Measurements from ENCODE around the gene MCM3AP. TPM values are rescaled to one million over a fixed set of nuclear protein-coding genes. Genes with fewer than 3 reads are reported as not detected.

The MCM3AP gene
- total and polyA plus RNA-seq, 9 of the 15 experiments (the other 6 are each of a cell fraction or from before 2014, with no cell fraction given), result 6.5 to 179 (median 69.6) TPM

GRCh38 chr21:46285761-46286647 is 593 bp upstream of the MCM3AP start, which contains the start of gene YBEY (continued):
- TF ChIP-seq, protein P1, sequence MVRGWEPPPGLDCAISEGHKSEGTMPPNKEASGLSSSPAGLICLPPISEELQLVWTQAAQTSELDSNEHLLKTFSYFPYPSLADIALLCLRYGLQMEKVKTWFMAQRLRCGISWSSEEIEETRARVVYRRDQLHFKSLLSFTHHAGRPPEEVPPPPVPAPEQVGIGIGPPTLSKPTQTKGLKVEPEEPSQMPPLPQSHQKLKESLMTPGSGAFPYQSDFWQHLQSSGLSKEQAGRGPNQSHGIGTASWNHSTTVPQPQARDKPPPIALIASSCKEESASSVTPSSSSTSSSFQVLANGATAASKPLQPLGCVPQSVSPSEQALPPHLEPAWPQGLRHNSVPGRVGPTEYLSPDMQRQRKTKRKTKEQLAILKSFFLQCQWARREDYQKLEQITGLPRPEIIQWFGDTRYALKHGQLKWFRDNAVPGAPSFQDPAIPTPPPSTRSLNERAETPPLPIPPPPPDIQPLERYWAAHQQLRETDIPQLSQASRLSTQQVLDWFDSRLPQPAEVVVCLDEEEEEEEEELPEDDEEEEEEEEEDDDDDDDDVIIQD (CRISPR knock-in tag; IDR thresholded peaks at IDR 0.05), result no peak
- TF ChIP-seq ATF7 (IDR thresholded peaks at IDR 0.05) (peak; percentile 73), FUS (optimal IDR thresholded peaks at IDR 0.05; ENCODE audit: low read depth, low read length) (peak; percentile 93), KDM1A (IDR thresholded peaks at IDR 0.05) (no peak), HDAC3 (IDR thresholded peaks at IDR 0.05; ENCODE audit: borderline replicate concordance, partially characterized antibody) (no peak), ZC3H11A (IDR thresholded peaks at IDR 0.05; ENCODE audit: low read depth, low read length) (peak; percentile 52; the same call in 1 of the 2 replicates), ZBTB11 (CRISPR knock-in tag; IDR thresholded peaks at IDR 0.05) (peak; percentile 95 to 99 (median 99)), PHTF2 (CRISPR knock-in tag; IDR thresholded peaks at IDR 0.05) (no peak), KLF10 (CRISPR knock-in tag; IDR thresholded peaks at IDR 0.05) (no peak), FOXA3 (CRISPR knock-in tag; conservative IDR thresholded peaks at IDR 0.05 in 1 of 2, IDR thresholded peaks at IDR 0.05 in 1 of 2) (peak in 1 of 2 experiments; percentile 62; a peak in 1 of 4 replicates), XRCC3 (IDR thresholded peaks at IDR 0.05) (no peak), NR1H2 (CRISPR knock-in tag; IDR thresholded peaks at IDR 0.05) (0 out of 2 replicates have a peak, but pooled peaks have one; percentile 19), ZSCAN29 (IDR thresholded peaks at IDR 0.05) (peak; percentile 76), MCM7 (IDR thresholded peaks at IDR 0.05) (no peak), ZFP1 (CRISPR knock-in tag; IDR thresholded peaks at IDR 0.05) (no peak), CAMTA2 (CRISPR knock-in tag; conservative IDR thresholded peaks at IDR 0.05) (peak; percentile 94), THRAP3 (IDR thresholded peaks at IDR 0.05; ENCODE audit: borderline replicate concordance) (no peak)
- TF ChIP-seq, protein P2, sequence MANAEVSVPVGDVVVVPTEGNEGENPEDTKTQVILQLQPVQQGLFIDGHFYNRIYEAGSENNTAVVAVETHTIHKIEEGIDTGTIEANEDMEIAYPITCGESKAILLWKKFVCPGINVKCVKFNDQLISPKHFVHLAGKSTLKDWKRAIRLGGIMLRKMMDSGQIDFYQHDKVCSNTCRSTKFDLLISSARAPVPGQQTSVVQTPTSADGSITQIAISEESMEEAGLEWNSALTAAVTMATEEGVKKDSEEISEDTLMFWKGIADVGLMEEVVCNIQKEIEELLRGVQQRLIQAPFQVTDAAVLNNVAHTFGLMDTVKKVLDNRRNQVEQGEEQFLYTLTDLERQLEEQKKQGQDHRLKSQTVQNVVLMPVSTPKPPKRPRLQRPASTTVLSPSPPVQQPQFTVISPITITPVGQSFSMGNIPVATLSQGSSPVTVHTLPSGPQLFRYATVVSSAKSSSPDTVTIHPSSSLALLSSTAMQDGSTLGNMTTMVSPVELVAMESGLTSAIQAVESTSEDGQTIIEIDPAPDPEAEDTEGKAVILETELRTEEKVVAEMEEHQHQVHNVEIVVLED (CRISPR knock-in tag; IDR thresholded peaks at IDR 0.05), result peak; percentile 53

Data from K562 (cell line).